ENCODE measurements around the gene FOXC1.

Gene FOXC1

GRCh38 chr6:1612299-1612973 lies 2.7 kb downstream of the FOXC1 start:
- H3K4me1 ChIP-seq (ENCODE audit: control insufficient read depth, insufficient read depth, low read length), result peaks cover 10% of the 10 kb centered on the region
- no peak overlapping the region for H3K4me3 ChIP-seq (ENCODE audit: low read length)
- no peak for DNase-seq (ENCODE audit: low read depth, low spot score)
- no CpG with 5 or more reads among the region's 10 CpGs for WGBS (ENCODE audit: insufficient coverage, insufficient read length)
- H3K27ac ChIP-seq (ENCODE audit: low read length), result no peak overlapping the region
- no peaks in the 10 kb centered on the region; the same call in 1 of the 2 replicates for H3K36me3 ChIP-seq (ENCODE audit: control insufficient read depth, insufficient read depth, low read length)
- peaks cover 79% of the 10 kb centered on the region for H3K27me3 ChIP-seq (ENCODE audit: control insufficient read depth, insufficient read depth, low read length)
- H3K9me3 ChIP-seq (ENCODE audit: control insufficient read depth, insufficient read depth, low read length), result no peaks in the 10 kb centered on the region

- no peak for DNase-seq (ENCODE audit: low read depth, low spot score)
- no CpG with 5 or more reads among the region's 7 CpGs for WGBS (ENCODE audit: insufficient coverage, insufficient read length)
- no peak overlapping the region for H3K4me3 ChIP-seq (ENCODE audit: low read length)
- H3K4me1 ChIP-seq (ENCODE audit: control insufficient read depth, insufficient read depth, low read length), result peaks cover 7% of the 10 kb centered on the region; the same call in 1 of the 2 replicates
- H3K36me3 ChIP-seq (ENCODE audit: control insufficient read depth, insufficient read depth, low read length), result no peaks in the 10 kb centered on the region; the same call in 1 of the 2 replicates
- H3K9me3 ChIP-seq (ENCODE audit: control insufficient read depth, insufficient read depth, low read length), result no peaks in the 10 kb centered on the region
- peaks cover 81% of the 10 kb centered on the region for H3K27me3 ChIP-seq (ENCODE audit: control insufficient read depth, insufficient read depth, low read length)
- no peak overlapping the region for H3K27ac ChIP-seq (ENCODE audit: low read length)
Measured at GRCh38 chr6:1612974-1613306, 3.2 kb downstream of the FOXC1 start.

GRCh38 chr6:1613346-1613687 lies 3.6 kb downstream of the FOXC1 start:
- Histone ChIP-seq H3K36me3 (ENCODE audit: control insufficient read depth, insufficient read depth, low read length) (no peaks in the 10 kb centered on the region; the same call in 1 of the 2 replicates), H3K27ac (ENCODE audit: low read length) (no peak overlapping the region), H3K27me3 (ENCODE audit: control insufficient read depth, insufficient read depth, low read length) (peaks cover 81% of the 10 kb centered on the region), H3K4me3 (ENCODE audit: low read length) (no peak overlapping the region), H3K4me1 (ENCODE audit: control insufficient read depth, insufficient read depth, low read length) (peaks cover 5% of the 10 kb centered on the region; the same call in 1 of the 2 replicates), H3K9me3 (ENCODE audit: control insufficient read depth, insufficient read depth, low read length) (no peaks in the 10 kb centered on the region)
- no CpG with 5 or more reads among the region's 3 CpGs for WGBS (ENCODE audit: insufficient coverage, insufficient read length)
- DNase-seq (ENCODE audit: low read depth, low spot score), result no peak

GRCh38 chr6:1613688-1614447 lies 4.2 kb downstream of the FOXC1 start:
- H3K36me3 ChIP-seq (ENCODE audit: control insufficient read depth, insufficient read depth, low read length), result no peaks in the 10 kb centered on the region; the same call in 1 of the 2 replicates

GRCh38 chr6:1614448-1615150 lies 4.9 kb downstream of the FOXC1 start:
- H3K9me3 ChIP-seq (ENCODE audit: control insufficient read depth, insufficient read depth, low read length), result no peaks in the 10 kb centered on the region
- H3K27me3 ChIP-seq (ENCODE audit: control insufficient read depth, insufficient read depth, low read length), result peaks cover 84% of the 10 kb centered on the region
- WGBS (ENCODE audit: insufficient coverage, insufficient read length), result no CpG with 5 or more reads among the region's 85 CpGs
- H3K4me1 ChIP-seq (ENCODE audit: control insufficient read depth, insufficient read depth, low read length), result peaks cover 5% of the 10 kb centered on the region; the same call in 1 of the 2 replicates
- H3K27ac ChIP-seq (ENCODE audit: low read length), result no peak overlapping the region
- peak overlapping the region; percentile 19; the same call in 1 of the 2 replicates for H3K4me3 ChIP-seq (ENCODE audit: low read length)
- no peak for DNase-seq (ENCODE audit: low read depth, low spot score)
- no peaks in the 10 kb centered on the region; the same call in 1 of the 2 replicates for H3K36me3 ChIP-seq (ENCODE audit: control insufficient read depth, insufficient read depth, low read length)

More at GRCh38 chr6:1613688-1614447, 4.2 kb downstream of the FOXC1 start:
- H3K27ac ChIP-seq (ENCODE audit: low read length), result no peak overlapping the region
- H3K4me1 ChIP-seq (ENCODE audit: control insufficient read depth, insufficient read depth, low read length), result peaks cover 5% of the 10 kb centered on the region; the same call in 1 of the 2 replicates
- H3K4me3 ChIP-seq (ENCODE audit: low read length), result peak overlapping the region; percentile 19; the same call in 1 of the 2 replicates
- peaks cover 81% of the 10 kb centered on the region for H3K27me3 ChIP-seq (ENCODE audit: control insufficient read depth, insufficient read depth, low read length)
- H3K9me3 ChIP-seq (ENCODE audit: control insufficient read depth, insufficient read depth, low read length), result no peaks in the 10 kb centered on the region
- no CpG with 5 or more reads among the region's 60 CpGs for WGBS (ENCODE audit: insufficient coverage, insufficient read length)
- DNase-seq (ENCODE audit: low read depth, low spot score), result no peak

- Histone ChIP-seq H3K27ac (ENCODE audit: low read length) (no peak overlapping the region), H3K9me3 (ENCODE audit: control insufficient read depth, insufficient read depth, low read length) (no peaks in the 10 kb centered on the region), H3K4me3 (ENCODE audit: low read length) (peak overlapping the region; percentile 3; the same call in 1 of the 2 replicates), H3K27me3 (ENCODE audit: control insufficient read depth, insufficient read depth, low read length) (peaks cover 88% of the 10 kb centered on the region), H3K36me3 (ENCODE audit: control insufficient read depth, insufficient read depth, low read length) (no peaks in the 10 kb centered on the region; the same call in 1 of the 2 replicates), H3K4me1 (ENCODE audit: control insufficient read depth, insufficient read depth, low read length) (peaks cover 6% of the 10 kb centered on the region; the same call in 1 of the 2 replicates)
- DNase-seq (ENCODE audit: low read depth, low spot score), result no peak
- WGBS (ENCODE audit: insufficient coverage, insufficient read length), result no CpG with 5 or more reads among the region's 50 CpGs
Measured at GRCh38 chr6:1615151-1615852, 5.6 kb downstream of the FOXC1 start.

- Histone ChIP-seq H3K36me3 (ENCODE audit: control insufficient read depth, insufficient read depth, low read length) (no peaks in the 10 kb centered on the region), H3K4me3 (ENCODE audit: low read length) (no peak overlapping the region), H3K4me1 (ENCODE audit: control insufficient read depth, insufficient read depth, low read length) (peaks cover 6% of the 10 kb centered on the region; the same call in 1 of the 2 replicates), H3K27ac (ENCODE audit: low read length) (no peak overlapping the region), H3K27me3 (ENCODE audit: control insufficient read depth, insufficient read depth, low read length) (peaks cover 89% of the 10 kb centered on the region), H3K9me3 (ENCODE audit: control insufficient read depth, insufficient read depth, low read length) (no peaks in the 10 kb centered on the region)
- DNase-seq (ENCODE audit: low read depth, low spot score), result no peak
- no CpG with 5 or more reads among the region's 10 CpGs for WGBS (ENCODE audit: insufficient coverage, insufficient read length)
Measured at GRCh38 chr6:1615853-1616420, 6.2 kb downstream of the FOXC1 start.

- Histone ChIP-seq H3K4me3 (ENCODE audit: low read length) (no peak overlapping the region), H3K9me3 (ENCODE audit: control insufficient read depth, insufficient read depth, low read length) (no peaks in the 10 kb centered on the region), H3K27me3 (ENCODE audit: control insufficient read depth, insufficient read depth, low read length) (peaks cover 94% of the 10 kb centered on the region)
Measured at GRCh38 chr6:1616701-1617463, 7.2 kb downstream of the FOXC1 start.

GRCh38 chr6:1617466-1618310 lies 8.0 kb downstream of the FOXC1 start:
- Histone ChIP-seq H3K4me1 (ENCODE audit: control insufficient read depth, insufficient read depth, low read length) (peaks cover 6% of the 10 kb centered on the region; the same call in 1 of the 2 replicates), H3K36me3 (ENCODE audit: control insufficient read depth, insufficient read depth, low read length) (no peaks in the 10 kb centered on the region), H3K9me3 (ENCODE audit: control insufficient read depth, insufficient read depth, low read length) (no peaks in the 10 kb centered on the region), H3K4me3 (ENCODE audit: low read length) (no peak overlapping the region), H3K27ac (ENCODE audit: low read length) (no peak overlapping the region), H3K27me3 (ENCODE audit: control insufficient read depth, insufficient read depth, low read length) (peaks cover 96% of the 10 kb centered on the region)
- DNase-seq (ENCODE audit: low read depth, low spot score), result no peak
- no CpG with 5 or more reads among the region's 21 CpGs for WGBS (ENCODE audit: insufficient coverage, insufficient read length)

More at GRCh38 chr6:1616701-1617463, 7.2 kb downstream of the FOXC1 start:
- WGBS (ENCODE audit: insufficient coverage, insufficient read length), result no CpG with 5 or more reads among the region's 11 CpGs
- DNase-seq (ENCODE audit: low read depth, low spot score), result no peak
- H3K27ac ChIP-seq (ENCODE audit: low read length), result no peak overlapping the region
- H3K36me3 ChIP-seq (ENCODE audit: control insufficient read depth, insufficient read depth, low read length), result no peaks in the 10 kb centered on the region
- H3K4me1 ChIP-seq (ENCODE audit: control insufficient read depth, insufficient read depth, low read length), result peaks cover 6% of the 10 kb centered on the region; the same call in 1 of the 2 replicates

Measured in iPS DF 6.9 (cell line).